Neural cell (in vitro differentiated cells): ENCODE measurements around the gene PRR16. TPM values are rescaled to one million over a fixed set of nuclear protein-coding genes. Genes with fewer than 3 reads are reported as not detected.

Experiments
- H2AFZ ChIP-seq: fragments of 200-600, 300-800 bp; sonication (generic), shearing (Covaris generic); 2 replicates; pipeline ENCODE4 v1.6.0; 2014; ENCODE audit warnings: low read depth, mild to moderate bottlenecking, antibody characterized with exemption, low read length, moderate library complexity
- H3F3A ChIP-seq: fragments of 200-600 bp; shearing (Covaris generic); 2 replicates; pipeline ENCODE4 v1.6.1; 2016; ENCODE audit warnings: mild to moderate bottlenecking, moderate library complexity, mixed read lengths, antibody characterized with exemption, low read length; ENCODE audit not compliant: insufficient read depth, poor library complexity, severe bottlenecking
- H3K27ac ChIP-seq: fragments of 200-600, 300-800 bp; sonication (generic), shearing (Covaris generic); 2 replicates; pipeline ENCODE4 v1.5.1; 2014; ENCODE audit warnings: mild to moderate bottlenecking, low read length, moderate library complexity
- H3K27me3 ChIP-seq: fragments of 300-800, 200-600 bp; sonication (generic), shearing (Covaris generic); 2 replicates; pipeline ENCODE4 v1.6.0; 2014; ENCODE audit warnings: mild to moderate bottlenecking, low read depth, low read length, moderate library complexity; ENCODE audit not compliant: insufficient read depth
- H3K36me3 ChIP-seq: fragments of 300-800, 200-600 bp; sonication (generic), shearing (Covaris generic); 2 replicates; pipeline ENCODE4 v1.5.1; 2014; ENCODE audit warnings: mild to moderate bottlenecking, antibody characterized with exemption, low read length, moderate library complexity; ENCODE audit not compliant: insufficient read depth
- H3K4me2 ChIP-seq: fragments of 300-800, 200-600 bp; sonication (generic), shearing (Covaris generic); 2 replicates; pipeline ENCODE4 v1.6.0; 2014; ENCODE audit warnings: mild to moderate bottlenecking, low read length
- H3K4me3 ChIP-seq: fragments of 300-800, 200-600 bp; sonication (generic), shearing (Covaris generic); 2 replicates; pipeline ENCODE4 v1.5.1; 2014; ENCODE audit warnings: mild to moderate bottlenecking, low read length, moderate library complexity
- H3K79me2 ChIP-seq: fragments of 200-600 bp; shearing (Covaris generic); replicated peaks from 2 replicates; pipeline ENCODE4 v1.6.0; 2014; ENCODE audit warnings: mild to moderate bottlenecking, low read length, moderate library complexity; ENCODE audit not compliant: insufficient read depth
- H3K9ac ChIP-seq: fragments of 300-800, 200-600 bp; sonication (generic), shearing (Covaris generic); 2 replicates; pipeline ENCODE4 v1.6.1; 2016; ENCODE audit warnings: mild to moderate bottlenecking, low read length, mixed read lengths
- H3K9me2 ChIP-seq: fragments of 200-600 bp; shearing (Covaris generic); 2 replicates; pipeline ENCODE4 v1.6.1; 2016; ENCODE audit warnings: mild to moderate bottlenecking, low read length, mixed read lengths; ENCODE audit not compliant: insufficient read depth
- H3K9me3 ChIP-seq: fragments of 200-600, 300-800 bp; sonication (generic), shearing (Covaris generic); 2 replicates; pipeline ENCODE4 v1.6.1; 2016; ENCODE audit warnings: mild to moderate bottlenecking, mixed run types, low read length, moderate library complexity, mixed read lengths
- H4K20me1 ChIP-seq: fragments of 200-600 bp; shearing (Covaris generic); 2 replicates; pipeline ENCODE4 v1.6.1; 2016; ENCODE audit warnings: mild to moderate bottlenecking, mixed run types; ENCODE audit not compliant: insufficient read depth
- EP300 ChIP-seq: fragments of 450-650 bp; conservative IDR thresholded peaks from 2 replicates; pipeline ENCODE4 v1.6.1; 2014; ENCODE audit warnings: antibody characterized with exemption, mild to moderate bottlenecking, moderate library complexity; ENCODE audit not compliant: poor library complexity, severe bottlenecking
- EZH2 ChIP-seq: fragments of 200-600, 300-800 bp; shearing (Covaris generic), sonication (generic); IDR thresholded peaks from 2 replicates; pipeline ENCODE4 v1.6.1; 2014; ENCODE audit warnings: antibody characterized with exemption, low read length, borderline replicate concordance, mild to moderate bottlenecking; ENCODE audit not compliant: insufficient read depth, poor library complexity, severe bottlenecking
- MXI1 ChIP-seq: fragments of 450-650 bp; conservative IDR thresholded peaks from 2 replicates; pipeline ENCODE4 v1.6.1; 2014; ENCODE audit warnings: antibody characterized with exemption, mild to moderate bottlenecking; ENCODE audit not compliant: poor library complexity, severe bottlenecking
- POLR2AphosphoS5 ChIP-seq: IDR thresholded peaks from 2 replicates; pipeline ENCODE4 v1.6.1; 2012
- RAD21 ChIP-seq: fragments of 450-650 bp; conservative IDR thresholded peaks from 2 replicates; pipeline ENCODE4 v1.6.1; 2014; ENCODE audit warnings: antibody characterized with exemption, mild to moderate bottlenecking, moderate library complexity
- REST ChIP-seq: IDR thresholded peaks from 2 replicates; pipeline ENCODE4 v1.6.1; 2012; ENCODE audit warnings: borderline replicate concordance
- SMC3 ChIP-seq: fragments of 450-650 bp; conservative IDR thresholded peaks from 2 replicates; pipeline ENCODE4 v1.6.1; 2014; ENCODE audit warnings: antibody characterized with exemption, mild to moderate bottlenecking, moderate library complexity; ENCODE audit not compliant: poor library complexity
- TAF1 ChIP-seq: IDR thresholded peaks from 2 replicates; pipeline ENCODE4 v1.6.1; 2012; ENCODE audit warnings: low read depth
- polyA plus RNA-seq: library from polyadenylated mRNA; depleted of rRNA; stranded (reverse); fragments of >200 nt; gene quantifications from 2 replicates; pipeline ENCODE4 v1.2.3, GENCODE V29; 2014
- TF ChIP-seq, protein P1 (sequence below): fragments of 450-650 bp; IDR thresholded peaks from 2 replicates; pipeline ENCODE4 v1.5.1; 2014; ENCODE audit warnings: antibody characterized with exemption, mild to moderate bottlenecking, moderate library complexity; ENCODE audit not compliant: poor library complexity, severe bottlenecking

The PRR16 gene
- polyA plus RNA-seq, 1 donor from 2014 or later = 1.7 TPM

- Histone ChIP-seq H3K9ac (no peak overlapping the region), H3K36me3 (no peaks in the 10 kb centered on the region), H3K9me3 (no peaks in the 10 kb centered on the region), H2AFZ (no peak overlapping the region), H3K27me3 (no peaks in the 10 kb centered on the region), H3K27ac (no peak overlapping the region), H3K4me3 (no peak overlapping the region), H4K20me1 (no peaks in the 10 kb centered on the region), H3K79me2 (no peaks in the 10 kb centered on the region), H3K9me2 (no peaks in the 10 kb centered on the region), H3K4me2 (no peak overlapping the region), H3F3A (no peaks in the 10 kb centered on the region)
- no peak for TF ChIP-seq TAF1
- no peak for TF ChIP-seq POLR2AphosphoS5
- no peak for TF ChIP-seq EP300
- no peak for TF ChIP-seq RAD21
- TF ChIP-seq, protein P1, sequence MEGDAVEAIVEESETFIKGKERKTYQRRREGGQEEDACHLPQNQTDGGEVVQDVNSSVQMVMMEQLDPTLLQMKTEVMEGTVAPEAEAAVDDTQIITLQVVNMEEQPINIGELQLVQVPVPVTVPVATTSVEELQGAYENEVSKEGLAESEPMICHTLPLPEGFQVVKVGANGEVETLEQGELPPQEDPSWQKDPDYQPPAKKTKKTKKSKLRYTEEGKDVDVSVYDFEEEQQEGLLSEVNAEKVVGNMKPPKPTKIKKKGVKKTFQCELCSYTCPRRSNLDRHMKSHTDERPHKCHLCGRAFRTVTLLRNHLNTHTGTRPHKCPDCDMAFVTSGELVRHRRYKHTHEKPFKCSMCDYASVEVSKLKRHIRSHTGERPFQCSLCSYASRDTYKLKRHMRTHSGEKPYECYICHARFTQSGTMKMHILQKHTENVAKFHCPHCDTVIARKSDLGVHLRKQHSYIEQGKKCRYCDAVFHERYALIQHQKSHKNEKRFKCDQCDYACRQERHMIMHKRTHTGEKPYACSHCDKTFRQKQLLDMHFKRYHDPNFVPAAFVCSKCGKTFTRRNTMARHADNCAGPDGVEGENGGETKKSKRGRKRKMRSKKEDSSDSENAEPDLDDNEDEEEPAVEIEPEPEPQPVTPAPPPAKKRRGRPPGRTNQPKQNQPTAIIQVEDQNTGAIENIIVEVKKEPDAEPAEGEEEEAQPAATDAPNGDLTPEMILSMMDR = no peak
- no peak for TF ChIP-seq SMC3
- no peak for TF ChIP-seq REST
- no peak for TF ChIP-seq MXI1
- no peak for TF ChIP-seq EZH2
These were observed 99.9 kb downstream of the PRR16 start for GRCh38 chr5:120564013-120564412.

- H3K27ac ChIP-seq = no peak overlapping the region
- H3K9ac ChIP-seq = no peak overlapping the region
- no peak overlapping the region for H3K4me3 ChIP-seq
- H3K4me2 ChIP-seq = no peak overlapping the region
- no peaks in the 10 kb centered on the region for H3K9me3 ChIP-seq
- TF ChIP-seq REST (no peak), MXI1 (no peak)
- H3K36me3 ChIP-seq = no peaks in the 10 kb centered on the region
- no peaks in the 10 kb centered on the region for H4K20me1 ChIP-seq
- no peaks in the 10 kb centered on the region for H3F3A ChIP-seq
- no peaks in the 10 kb centered on the region for H3K27me3 ChIP-seq
- H2AFZ ChIP-seq = no peak overlapping the region
- no peaks in the 10 kb centered on the region for H3K79me2 ChIP-seq
- H3K9me2 ChIP-seq = no peaks in the 10 kb centered on the region
These were observed 103.0 kb downstream of the PRR16 start for GRCh38 chr5:120567066-120567465.
